T-helper 9 cell (primary cell): Measurements from ENCODE around the gene CRTC3.
"Not testable (repeated sequence)": the region's sequence is repeated elsewhere in the genome, so short reads cannot be mapped to it uniquely, and the experiment has no call there.

Experiments
- DNase-seq: peaks from one replicate; pipeline ENCODE4 v3.0.0-alpha.2; 2020
- total RNA-seq, 2 donors: gene quantifications; one replicate each; lab custom pipeline; 2026; lab: John Stamatoyannopoulos, UW

CRTC3 gene
- total RNA-seq: 80.5 to 109 reads per million in 2 donors

DNA sequence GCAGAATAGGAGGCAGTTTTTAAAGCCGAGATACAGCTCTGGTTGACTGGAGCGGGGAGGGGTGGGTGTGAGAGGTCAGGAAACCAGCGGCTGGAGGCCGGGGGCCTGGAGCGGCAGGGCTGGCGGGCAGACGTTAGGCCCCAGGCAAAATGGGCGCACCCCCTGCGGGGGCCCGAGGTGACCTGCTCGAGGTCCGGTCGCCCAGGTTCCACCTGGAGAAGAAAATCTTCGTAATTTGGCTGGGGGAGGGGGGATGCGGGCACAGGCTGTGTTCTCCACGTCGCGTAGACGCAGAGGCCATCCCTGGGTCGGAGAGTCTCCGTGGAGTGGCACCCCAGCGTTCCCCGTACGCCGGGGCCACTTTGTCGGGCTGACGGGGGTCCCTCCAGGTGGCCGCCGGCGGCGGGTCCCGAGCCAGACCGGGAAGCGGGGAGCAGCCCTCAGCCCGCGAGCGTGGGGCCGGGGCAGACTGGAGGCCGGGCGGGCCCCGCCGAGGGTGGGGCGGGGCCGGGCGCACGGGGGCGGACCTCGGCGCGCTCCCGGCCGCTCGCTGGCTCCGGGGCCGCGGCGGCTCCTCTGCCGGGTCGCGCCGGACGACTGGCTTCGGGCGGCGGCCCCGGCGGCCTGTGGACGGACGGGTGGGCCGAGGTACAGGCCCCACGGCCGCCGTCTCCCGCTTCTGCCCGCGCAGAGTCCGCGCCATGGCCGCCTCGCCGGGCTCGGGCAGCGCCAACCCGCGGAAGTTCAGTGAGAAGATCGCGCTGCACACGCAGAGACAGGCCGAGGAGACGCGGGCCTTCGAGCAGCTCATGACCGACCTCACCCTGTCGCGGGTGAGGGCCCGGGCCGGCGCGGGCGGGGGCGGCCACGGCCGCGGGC is at the start of gene CRTC3:
CRTC3 (plus strand) TSS at position 553 of the 879 bp plus-strand sequence; CDS start at position 702, 149 bp downstream.
- peak; percentile 48 for DNase-seq

DNA sequence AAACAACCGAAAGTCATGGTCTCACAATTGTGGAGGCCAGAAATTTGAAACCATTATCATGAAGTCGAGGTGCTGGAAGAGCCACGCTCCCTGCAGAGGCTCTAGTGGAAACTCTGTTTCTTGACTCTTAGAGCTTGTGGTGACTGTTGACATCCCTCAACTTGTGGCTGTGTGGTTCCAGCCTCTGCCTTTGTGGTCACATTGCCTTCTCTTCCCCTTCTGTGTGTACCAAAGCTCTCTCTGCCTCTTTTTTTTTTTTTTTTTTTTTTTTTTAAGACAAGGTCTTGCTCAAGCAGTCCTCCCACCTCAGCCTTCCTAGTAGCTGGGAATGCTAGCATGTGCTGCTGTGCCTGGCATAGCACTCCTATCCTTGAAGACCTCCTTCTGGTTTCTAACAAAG is 48.7 kb upstream of the CRTC3 start:
- peak; percentile 6 for DNase-seq

- peak; percentile 11 for DNase-seq
Observed at GRCh38 chr15:90482124-90483011, 47.4 kb upstream of the CRTC3 start.

DNA sequence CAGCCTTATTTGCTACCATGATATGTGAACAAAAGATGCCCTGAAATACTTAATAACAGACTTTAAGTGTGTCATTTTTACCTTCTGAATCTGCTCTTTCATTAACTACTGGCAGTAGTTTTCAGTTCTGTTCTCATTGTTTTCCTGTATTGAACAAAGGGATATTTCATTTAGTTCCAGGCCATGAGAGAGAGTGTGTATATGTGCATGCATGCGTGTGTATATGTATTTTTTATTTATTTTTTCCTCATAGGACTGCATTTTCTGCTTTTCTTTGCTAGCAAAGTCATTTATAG is 46.8 kb upstream of the CRTC3 start:
- no peak for DNase-seq

DNA sequence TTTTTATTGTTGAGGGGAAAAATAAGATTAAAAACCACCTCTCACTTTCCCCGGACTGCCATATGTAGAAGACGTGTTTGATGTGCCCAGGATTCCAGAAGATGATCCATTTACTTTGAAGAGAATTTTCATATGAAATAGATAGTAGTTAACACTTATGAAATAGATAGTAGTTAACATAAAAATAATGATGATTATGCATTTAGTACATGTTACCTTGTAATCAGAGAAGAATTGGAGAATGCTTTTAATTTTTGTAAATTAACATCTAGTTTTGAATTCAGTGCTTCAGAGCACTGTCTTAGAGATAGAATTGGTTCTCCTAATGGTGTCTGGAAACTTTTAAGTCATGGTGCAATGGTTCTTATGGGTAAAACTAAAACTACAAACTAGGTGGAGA is 46.1 kb upstream of the CRTC3 start:
- no peak for DNase-seq

DNA sequence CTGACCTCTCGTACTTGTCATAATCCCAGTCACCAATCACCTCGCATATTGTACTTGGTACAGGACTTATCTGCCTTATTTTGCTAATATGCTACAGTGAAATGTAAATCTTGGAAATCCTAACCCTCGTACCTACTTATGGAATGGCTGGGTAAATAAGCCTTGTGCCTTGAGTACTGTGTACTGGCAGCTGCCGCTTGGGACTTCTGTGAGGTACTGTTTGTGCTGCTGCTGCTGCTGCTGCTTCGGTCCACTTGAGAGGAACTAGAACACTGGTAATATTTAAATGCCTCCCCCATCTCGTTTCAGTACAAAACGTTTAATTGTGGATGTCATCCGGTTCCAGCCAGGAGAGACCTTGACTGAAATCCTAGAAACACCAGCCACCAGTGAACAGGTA is 42.5 kb upstream of the CRTC3 start:
- DNase-seq: no peak

DNA sequence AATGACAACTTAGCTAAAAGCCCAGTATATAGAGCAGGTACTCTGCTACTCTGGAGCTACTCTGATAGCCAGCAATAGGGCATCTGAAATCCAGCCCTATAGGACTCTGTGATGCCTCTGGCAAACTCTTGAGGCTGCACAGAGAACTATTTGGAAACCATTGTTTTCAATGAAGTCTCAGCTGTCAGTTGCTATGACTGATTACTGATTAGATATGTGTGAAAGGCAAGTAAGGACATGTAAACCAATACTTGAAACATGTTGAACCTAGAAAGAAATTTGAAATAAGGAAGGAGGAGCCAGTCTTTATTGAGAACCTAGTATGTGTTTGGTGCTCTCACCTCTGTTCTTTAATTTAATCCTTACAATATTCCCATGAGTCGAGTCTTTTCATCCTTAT is 40.2 kb upstream of the CRTC3 start:
- no peak for DNase-seq

DNA sequence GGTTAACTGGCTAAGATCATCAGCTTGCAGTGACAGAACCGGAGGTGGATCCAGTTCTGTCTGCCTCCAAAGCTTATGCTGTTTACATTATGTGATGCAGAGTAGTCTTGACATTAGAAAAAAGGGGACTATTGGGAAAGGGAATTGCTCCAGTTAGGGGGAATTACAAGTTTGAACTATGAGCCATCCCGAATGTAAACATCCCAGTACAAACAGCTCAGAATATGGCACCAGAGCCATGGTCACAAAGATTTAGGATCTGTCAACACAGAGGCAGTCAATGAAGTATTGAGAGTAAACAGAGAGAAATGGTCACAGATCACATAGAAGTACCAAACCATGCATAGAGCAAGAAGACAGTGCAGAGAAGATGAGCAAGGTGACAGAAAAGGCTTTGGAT is 39.8 kb upstream of the CRTC3 start:
- no peak for DNase-seq

DNA sequence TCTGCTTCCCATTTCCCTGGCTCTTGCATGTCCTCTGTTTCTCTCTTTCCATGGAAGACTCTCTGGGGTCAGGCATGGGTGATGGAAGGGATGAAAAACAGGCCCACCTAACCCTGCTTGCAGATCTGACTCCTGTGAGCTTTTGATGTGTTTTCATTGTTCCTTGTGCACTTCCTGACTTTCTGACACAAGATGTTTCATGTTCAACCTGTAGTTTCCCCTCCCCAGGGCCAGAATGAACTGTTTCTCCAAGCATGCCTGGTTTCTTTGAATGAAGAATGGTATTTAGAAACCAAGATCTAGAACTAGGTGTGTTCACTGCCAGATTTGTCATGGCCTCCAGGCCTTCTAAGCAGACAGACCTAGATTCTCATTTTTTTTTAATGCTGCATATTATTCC is 36.1 kb upstream of the CRTC3 start:
- DNase-seq: no peak

- no peak for DNase-seq
Observed at GRCh38 chr15:90495067-90495466, 34.7 kb upstream of the CRTC3 start.

- DNase-seq: no peak
Observed at GRCh38 chr15:90496791-90497190, 32.9 kb upstream of the CRTC3 start.

- no peak for DNase-seq
Observed at GRCh38 chr15:90497376-90497775, 32.3 kb upstream of the CRTC3 start.

DNA sequence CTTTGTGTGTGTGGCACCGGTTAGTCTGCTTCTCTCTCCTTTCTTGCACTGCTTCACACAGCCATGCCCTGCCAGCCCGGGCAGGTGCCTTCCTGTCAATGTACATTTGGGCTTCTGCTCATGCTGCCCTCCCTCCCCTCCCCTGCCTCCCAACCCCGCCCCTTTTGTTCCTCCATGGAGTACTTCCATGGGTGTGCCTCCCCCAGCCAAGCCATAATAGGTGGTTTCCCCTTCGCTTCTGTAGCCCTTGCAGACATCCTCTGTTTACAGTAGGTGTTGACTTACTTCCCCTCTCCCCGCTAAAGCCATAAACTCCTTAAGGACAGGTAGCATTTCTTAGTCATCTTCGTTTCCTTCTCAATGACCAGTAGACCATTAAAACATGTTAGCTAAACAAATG is 31.8 kb upstream of the CRTC3 start:
- DNase-seq: no peak

DNA sequence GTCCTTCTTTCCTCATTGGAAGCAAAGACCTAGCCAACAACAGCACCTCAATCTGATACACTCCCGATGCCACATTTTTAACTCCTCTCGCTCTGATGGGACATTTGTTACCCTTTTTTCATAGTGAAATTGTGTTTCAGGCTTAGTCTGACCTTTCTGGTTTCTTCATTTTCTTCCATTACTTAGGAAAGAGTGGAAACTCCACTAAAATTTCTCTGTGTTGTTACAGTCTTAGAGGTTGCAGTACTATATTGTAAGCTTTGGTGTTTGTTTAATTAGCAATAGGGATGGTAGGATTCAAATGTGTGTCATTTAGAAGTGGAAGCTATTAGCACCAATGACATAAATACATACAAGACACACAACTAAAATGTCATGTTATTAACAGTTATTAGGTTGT is 29.6 kb upstream of the CRTC3 start:
- no peak for DNase-seq

DNA sequence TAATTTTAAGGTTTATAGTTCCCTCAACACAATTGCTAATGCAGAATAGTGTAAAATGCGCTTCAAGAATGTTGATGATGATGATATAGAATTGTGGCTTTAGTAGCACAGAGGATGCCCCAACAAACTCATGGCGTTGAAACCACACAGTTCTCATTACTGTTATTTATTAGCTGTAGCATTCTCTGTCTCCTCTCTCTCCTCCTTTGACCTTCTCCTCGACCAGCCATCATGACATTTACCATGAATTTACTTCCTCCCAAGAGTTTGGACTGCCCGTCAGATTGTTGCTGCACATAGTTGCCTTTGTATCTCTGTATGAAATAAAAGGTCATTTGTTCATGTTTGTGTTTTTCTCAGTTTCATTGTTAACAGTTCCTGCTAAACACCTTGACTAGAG is 27.8 kb upstream of the CRTC3 start:
- DNase-seq: no peak

- DNase-seq: not testable (repeated sequence)
Observed at GRCh38 chr15:90510781-90511180, 18.9 kb upstream of the CRTC3 start.

- not testable (repeated sequence) for DNase-seq
Observed at GRCh38 chr15:90511211-90511618, 18.5 kb upstream of the CRTC3 start.

- DNase-seq: no peak
Observed at GRCh38 chr15:90512276-90512675, 17.4 kb upstream of the CRTC3 start.

DNA sequence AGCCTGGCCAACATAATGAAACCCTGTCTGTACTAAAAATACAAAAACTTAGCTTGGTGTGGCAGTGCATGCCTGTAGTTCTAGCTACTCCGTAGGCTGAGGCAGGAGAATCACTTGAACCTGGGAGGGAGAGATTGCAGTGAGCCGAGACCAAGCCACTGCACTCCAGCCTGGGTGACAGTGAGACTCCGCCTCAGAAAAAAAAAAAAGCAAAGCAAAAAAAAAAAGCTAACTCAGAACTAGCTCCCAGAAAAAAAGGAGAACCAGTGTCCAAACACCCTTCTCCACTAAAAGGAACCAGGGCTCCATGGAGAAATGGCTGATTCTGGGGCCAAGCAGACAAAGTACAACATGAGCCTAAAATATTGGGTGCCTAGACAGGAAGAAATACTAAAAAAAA is 16.7 kb upstream of the CRTC3 start:
- no peak for DNase-seq

GRCh38 chr15:90513448-90513847 is 16.3 kb upstream of the CRTC3 start:
- DNase-seq: no peak

DNA sequence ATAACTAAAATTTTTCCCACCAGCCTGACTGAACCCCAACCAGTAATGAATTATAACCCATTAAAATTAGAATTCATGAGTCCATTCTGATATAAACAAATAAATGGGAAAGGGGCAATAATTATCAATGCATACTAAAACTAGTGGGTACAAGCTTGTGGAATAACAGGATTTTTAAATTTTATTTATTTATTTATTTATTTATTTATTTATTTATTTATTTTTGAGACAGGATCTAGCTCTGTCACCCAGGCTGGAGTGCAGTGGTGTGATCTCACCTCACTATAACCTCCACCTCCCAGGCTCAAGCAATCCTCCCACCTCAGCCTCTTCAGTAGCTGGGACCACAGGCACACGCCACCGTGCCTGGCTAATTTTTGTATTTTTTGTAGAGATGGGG is 15.8 kb upstream of the CRTC3 start:
- not testable (repeated sequence) for DNase-seq

- DNase-seq: no peak
Observed at GRCh38 chr15:90519688-90520087, 10.0 kb upstream of the CRTC3 start.

DNA sequence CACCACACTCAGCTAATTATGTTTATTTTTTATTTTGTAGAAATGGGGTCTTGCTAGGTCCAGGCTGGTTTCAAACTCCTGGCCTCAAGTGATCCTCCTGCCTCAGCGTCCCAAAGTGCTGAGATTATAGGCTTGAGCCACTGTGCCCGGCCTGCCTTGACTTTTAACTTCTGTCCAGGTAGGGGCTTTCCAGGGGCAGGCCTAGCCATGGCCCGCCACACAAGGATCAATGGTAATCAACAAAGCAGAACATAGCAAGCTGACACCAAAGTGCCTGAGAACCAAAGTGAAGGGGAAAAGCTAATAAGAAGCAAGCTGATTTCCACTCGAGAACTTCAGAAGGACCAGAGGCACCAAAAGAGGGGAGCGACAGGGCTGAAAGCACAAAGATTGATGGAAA is 9.4 kb upstream of the CRTC3 start:
- DNase-seq: no peak

DNA sequence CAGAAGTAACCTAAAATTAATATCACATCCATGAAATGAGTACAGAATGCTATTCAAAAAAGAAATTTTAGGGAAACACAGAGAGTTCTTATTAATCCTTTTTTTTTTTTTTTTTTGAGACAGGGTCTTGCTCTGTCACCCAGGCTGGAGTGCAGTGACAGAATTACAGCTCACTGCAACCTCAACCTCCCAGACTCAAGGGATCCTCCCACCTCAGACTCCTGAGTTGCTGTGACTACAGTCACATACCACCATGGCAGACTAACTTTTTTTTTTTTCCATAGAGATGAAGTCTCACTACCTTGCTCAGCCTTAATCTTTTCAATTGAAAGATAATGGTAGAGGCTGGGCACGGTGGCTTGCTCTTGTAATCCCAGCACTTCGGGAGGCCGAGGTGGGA is 6.3 kb upstream of the CRTC3 start:
- no peak for DNase-seq
